Skeletal muscle satellite cell (primary cell): ENCODE data around the gene PROM2.
A peak's percentile ranks its signal among the peaks of the same experiment; 100 is the strongest.

Experiments used
- H3K27me3 ChIP-seq: 2 replicates; pipeline ENCODE4 v1.7.0; 2013; ENCODE audit warnings: low read length; ENCODE audit not compliant: control insufficient read depth, insufficient read depth
- H3K36me3 ChIP-seq: 2 replicates; pipeline ENCODE4 v1.7.0; 2013; ENCODE audit warnings: mild to moderate bottlenecking, control low read depth, low read length; ENCODE audit not compliant: insufficient read depth
- H3K4me1 ChIP-seq: 2 replicates; pipeline ENCODE4 v1.7.0; 2013; ENCODE audit warnings: low read length; ENCODE audit not compliant: control insufficient read depth, insufficient read depth
- H3K4me2 ChIP-seq: 2 replicates; pipeline ENCODE4 v1.7.0; 2013; ENCODE audit warnings: mild to moderate bottlenecking, low read length
- H3K4me3 ChIP-seq: 2 replicates; pipeline ENCODE4 v1.7.0; 2013; ENCODE audit warnings: low read length
- H3K9ac ChIP-seq: 2 replicates; pipeline ENCODE4 v1.7.0; 2013; ENCODE audit warnings: mild to moderate bottlenecking, low read depth, low read length, moderate library complexity
- H3K9me3 ChIP-seq: replicated peaks from 2 replicates; pipeline ENCODE4 v1.7.0; 2013; ENCODE audit warnings: mild to moderate bottlenecking, control low read depth, low read length

Gene PROM2

DNA sequence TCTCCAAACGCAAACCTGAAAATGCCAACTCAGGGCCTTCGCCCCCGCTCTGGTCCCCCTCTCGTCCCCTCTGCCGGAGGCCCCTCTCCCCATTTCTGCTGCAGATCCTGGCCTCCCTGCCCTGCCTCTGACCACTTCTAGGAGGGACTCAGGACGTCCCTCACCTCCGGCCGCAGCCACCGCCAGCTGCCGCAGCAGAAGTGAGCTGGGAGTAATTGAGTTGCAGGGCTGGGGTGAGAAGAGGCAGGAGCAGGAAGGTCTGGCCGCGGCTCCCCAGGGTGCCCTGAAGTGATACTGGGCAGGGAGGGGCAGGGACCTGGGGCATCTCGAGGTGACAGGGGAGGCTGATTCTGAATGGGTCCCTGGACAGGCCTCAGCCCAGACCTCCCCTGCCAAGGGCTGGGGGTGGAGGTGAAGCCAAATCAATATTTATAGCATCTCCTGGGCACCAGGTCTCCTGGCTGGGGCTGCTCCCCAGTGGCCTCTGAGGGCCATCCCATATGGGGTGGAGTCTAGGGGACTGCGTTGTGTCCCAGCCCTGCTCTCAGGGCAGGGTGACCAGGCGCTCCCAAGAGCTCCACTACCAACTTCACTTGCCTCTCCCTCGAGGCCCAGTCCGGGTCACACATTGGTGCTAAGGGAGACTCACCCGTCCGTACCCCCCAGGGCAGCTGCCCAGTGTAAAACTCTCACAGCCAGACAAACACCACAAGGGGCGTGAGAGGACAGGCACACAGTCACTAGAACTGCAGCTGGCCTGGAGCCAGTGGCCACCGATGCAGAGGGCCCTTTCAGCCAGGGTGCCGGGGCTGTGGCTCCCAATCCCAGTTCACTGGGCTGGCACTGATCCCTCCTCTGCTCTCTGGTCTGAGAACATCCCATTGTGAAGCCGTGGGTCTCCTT is 55.9 kb downstream of the PROM2 start:
- Histone ChIP-seq H3K9ac (no peak overlapping the region), H3K36me3 (no peaks in the 10 kb centered on the region), H3K9me3 (peaks cover 6% of the 10 kb centered on the region), H3K4me2 (no peak overlapping the region), H3K27me3 (peaks cover 10% of the 10 kb centered on the region), H3K4me1 (peaks cover 18% of the 10 kb centered on the region), H3K4me3 (no peak overlapping the region)

DNA sequence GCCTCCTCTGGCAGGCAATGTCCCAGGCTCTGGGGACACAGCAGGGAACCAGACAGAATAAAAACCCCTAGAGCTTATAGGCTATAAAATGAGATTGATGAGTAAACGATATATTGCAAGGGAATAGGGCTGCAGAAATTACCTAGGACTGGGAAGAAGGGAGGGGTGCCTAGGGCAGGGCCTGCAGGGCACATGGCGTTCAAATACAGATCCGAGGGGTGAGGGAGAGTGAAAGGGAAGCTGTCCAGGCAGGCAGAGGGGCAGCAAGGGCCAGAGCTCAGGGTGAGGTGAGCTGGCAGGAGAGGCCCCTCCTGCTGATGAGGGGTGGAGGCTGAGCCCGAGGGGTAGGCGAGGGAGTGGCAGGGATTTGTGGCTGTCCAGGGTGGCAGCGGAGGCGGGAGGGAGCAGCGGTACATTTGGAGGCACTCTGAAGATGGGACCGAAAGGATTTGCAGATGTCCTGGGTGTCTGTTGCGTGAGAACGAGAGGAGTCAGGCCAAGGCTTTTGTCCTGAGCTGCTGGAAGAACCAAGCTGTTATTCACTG is 56.6 kb downstream of the PROM2 start:
- Histone ChIP-seq H3K9ac (no peak overlapping the region), H3K9me3 (peaks cover 6% of the 10 kb centered on the region), H3K4me2 (no peak overlapping the region), H3K27me3 (peaks cover 10% of the 10 kb centered on the region), H3K4me3 (no peak overlapping the region), H3K4me1 (peaks cover 20% of the 10 kb centered on the region), H3K36me3 (no peaks in the 10 kb centered on the region)

DNA sequence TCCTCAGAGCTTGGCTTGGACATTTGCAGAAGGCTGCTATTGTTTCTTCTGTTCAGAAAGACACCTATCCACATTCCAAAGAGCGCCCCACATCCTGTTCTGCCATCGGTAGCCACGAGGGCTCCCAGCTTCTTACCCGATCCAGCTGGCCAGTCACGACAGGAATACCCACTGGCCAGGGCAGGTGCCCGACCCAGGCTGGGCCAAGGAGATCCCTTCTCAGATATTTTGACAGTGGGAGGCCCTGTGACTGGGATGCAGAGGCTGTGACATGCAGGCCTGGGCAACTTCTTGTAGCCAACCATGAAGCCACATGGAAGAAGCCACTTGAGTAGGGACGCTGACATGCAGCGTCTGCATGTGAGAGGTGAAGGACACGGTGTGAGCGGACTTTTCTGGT is 57.4 kb downstream of the PROM2 start:
- Histone ChIP-seq H3K36me3 (no peaks in the 10 kb centered on the region), H3K27me3 (peaks cover 10% of the 10 kb centered on the region), H3K9ac (no peak overlapping the region), H3K9me3 (peaks cover 6% of the 10 kb centered on the region), H3K4me3 (no peak overlapping the region), H3K4me2 (no peak overlapping the region), H3K4me1 (peaks cover 20% of the 10 kb centered on the region)

DNA sequence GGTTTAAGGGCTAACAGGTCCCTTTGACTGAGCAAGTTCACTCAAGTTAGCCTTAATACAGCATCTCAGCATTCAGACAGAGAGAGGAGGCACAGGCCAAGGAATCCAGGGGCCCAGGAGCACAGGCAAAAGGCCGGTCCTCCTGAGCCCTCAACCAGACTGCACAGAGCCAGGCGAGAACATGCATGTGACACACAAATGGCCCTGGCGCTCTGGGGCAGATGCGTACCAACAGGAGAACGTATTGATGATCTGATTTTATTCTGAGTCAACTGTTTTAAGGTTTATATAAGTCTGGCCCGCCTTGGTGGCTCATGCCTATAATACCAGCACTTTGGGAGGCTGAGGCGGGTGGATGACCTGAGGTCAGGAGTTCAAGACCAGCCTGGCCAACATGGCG is 57.8 kb downstream of the PROM2 start:
- peaks cover 11% of the 10 kb centered on the region for H3K27me3 ChIP-seq
- H3K4me3 ChIP-seq = no peak overlapping the region
- peaks cover 20% of the 10 kb centered on the region for H3K4me1 ChIP-seq
- no peak overlapping the region for H3K9ac ChIP-seq
- H3K4me2 ChIP-seq = no peak overlapping the region
- H3K9me3 ChIP-seq = peaks cover 6% of the 10 kb centered on the region
- H3K36me3 ChIP-seq = no peaks in the 10 kb centered on the region

DNA sequence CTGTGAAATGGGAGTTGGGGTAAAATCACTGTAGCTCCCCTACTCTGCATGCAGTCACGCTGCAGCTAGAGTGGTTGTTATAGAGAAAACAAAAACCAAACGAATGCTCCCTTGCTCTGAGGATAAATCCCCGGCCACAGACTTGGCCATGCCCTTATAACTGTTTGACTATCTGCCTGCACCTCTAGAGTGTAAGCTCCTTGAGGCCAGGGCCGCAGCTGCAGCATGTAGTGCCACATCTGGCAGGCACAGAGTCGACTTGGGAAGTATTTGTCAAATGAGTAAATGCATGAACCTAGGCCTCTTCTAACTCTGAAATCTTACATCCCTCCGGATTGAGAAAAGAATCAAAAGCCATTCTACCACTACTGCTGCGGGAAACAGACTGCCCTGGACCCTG is 58.8 kb downstream of the PROM2 start:
- no peaks in the 10 kb centered on the region for H3K36me3 ChIP-seq
- no peak overlapping the region for H3K4me2 ChIP-seq
- H3K9ac ChIP-seq = no peak overlapping the region
- peaks cover 6% of the 10 kb centered on the region for H3K9me3 ChIP-seq
- peaks cover 20% of the 10 kb centered on the region for H3K4me1 ChIP-seq
- no peak overlapping the region for H3K4me3 ChIP-seq
- H3K27me3 ChIP-seq = peaks cover 13% of the 10 kb centered on the region

DNA sequence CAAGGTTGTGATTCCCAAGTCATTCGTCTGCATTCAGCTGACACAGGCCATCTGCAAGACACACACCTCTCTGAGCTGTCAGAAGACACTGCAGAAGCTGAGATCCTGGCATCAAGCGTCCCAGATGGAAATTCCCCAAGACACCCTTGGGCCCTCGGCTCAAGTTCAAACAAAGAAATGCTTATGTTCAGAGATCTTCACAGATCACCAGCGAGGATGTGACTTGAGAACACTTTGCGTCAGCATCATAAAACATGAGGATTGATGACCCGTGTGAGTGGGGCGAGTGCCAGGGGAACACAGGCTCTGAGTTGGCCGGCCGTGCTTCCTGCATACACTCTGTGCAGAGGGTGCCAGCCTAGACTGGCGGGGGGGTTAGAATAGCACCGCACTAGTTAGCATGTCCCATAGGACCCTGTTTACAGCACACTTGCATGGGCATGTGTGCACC is 59.7 kb downstream of the PROM2 start:
- peaks cover 6% of the 10 kb centered on the region for H3K9me3 ChIP-seq
- H3K4me3 ChIP-seq = no peak overlapping the region

DNA sequence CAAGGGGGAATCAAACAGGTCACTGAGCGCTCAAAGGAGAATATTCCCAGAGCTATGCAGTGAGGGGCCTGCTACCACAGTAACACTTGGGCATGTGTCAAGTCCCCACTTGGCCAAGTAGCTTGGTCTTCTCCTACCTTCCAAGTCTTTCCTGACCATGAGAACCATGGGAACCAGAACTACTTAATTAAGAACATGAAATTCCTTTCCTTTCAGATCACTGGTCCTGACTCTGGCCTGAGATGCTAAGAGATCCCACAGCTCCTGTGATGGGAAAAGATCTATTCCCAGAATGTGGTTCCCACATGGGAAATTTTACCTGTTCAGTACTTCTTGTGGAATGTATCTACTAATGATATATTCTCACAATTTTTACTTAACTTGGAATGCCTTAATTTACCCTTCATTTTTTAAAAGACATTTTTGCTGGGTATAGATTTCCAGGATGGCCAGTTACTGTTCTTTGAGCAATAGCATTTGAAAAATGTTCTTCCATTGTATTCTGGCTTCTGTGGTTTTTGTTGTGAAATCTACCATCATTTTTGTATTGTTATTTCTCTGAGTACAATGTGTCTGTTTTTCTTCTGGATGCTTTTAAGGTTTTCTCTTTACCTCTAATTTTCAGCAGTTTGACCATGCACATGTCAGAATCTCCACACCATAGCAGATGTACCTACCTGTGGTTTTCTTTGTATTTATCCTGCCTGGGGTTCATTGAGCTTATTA is 60.8 kb downstream of the PROM2 start:
- H3K36me3 ChIP-seq = no peaks in the 10 kb centered on the region

More for the DNA sequence above, 59.7 kb downstream of the PROM2 start:
- Histone ChIP-seq H3K36me3 (no peaks in the 10 kb centered on the region), H3K9ac (peak overlapping the region; percentile 10), H3K4me1 (peaks cover 20% of the 10 kb centered on the region), H3K27me3 (peaks cover 12% of the 10 kb centered on the region), H3K4me2 (peak overlapping the region; percentile 44)

DNA sequence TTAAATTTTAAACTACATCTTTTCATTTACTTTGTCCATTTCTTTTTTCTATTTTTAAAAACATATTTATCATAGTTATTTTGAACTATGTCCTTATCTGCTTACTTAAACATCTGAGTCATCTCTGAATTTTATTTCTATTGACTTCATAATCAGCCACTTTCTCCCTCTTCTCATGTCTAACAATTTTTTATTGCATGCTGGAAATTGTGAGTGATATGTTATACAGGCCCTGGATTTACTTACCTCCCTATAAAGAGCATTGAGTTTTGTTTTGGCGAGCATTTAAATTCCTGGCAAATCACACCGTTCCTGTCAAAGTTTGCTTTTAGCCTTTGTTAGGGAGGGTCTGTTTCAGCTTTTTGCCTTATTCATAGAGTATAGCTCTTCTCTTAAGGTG is 62.2 kb downstream of the PROM2 start:
- Histone ChIP-seq H3K4me3 (no peak overlapping the region), H3K36me3 (no peaks in the 10 kb centered on the region), H3K9ac (no peak overlapping the region), H3K4me1 (peaks cover 20% of the 10 kb centered on the region), H3K9me3 (peaks cover 6% of the 10 kb centered on the region), H3K4me2 (no peak overlapping the region), H3K27me3 (peaks cover 28% of the 10 kb centered on the region)

More for the DNA sequence above, 60.8 kb downstream of the PROM2 start:
- H3K4me2 ChIP-seq = no peak overlapping the region
- H3K9me3 ChIP-seq = peaks cover 6% of the 10 kb centered on the region
- H3K4me3 ChIP-seq = no peak overlapping the region
- no peak overlapping the region for H3K9ac ChIP-seq
- peaks cover 20% of the 10 kb centered on the region for H3K4me1 ChIP-seq
- H3K27me3 ChIP-seq = peaks cover 14% of the 10 kb centered on the region

DNA sequence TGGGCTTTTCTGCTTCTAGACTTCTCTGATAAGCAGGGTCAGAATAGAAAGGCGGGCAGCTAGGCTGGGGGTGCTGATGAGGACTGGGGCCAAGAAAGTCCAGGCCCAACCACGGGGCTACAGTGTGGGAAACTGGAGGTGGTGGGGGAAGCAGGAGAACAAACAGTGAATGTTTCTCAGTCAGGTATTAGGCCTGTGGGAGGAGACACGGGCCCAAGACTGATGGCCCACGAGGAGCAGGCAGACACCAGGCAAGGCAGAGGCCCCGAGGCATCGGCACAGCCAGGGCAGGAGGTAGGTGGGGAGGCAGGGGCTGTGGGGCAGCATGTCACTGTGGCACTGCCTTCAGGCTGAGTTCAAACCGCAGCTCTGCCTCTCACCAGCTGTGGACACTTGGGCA is 63.6 kb downstream of the PROM2 start:
- peaks cover 20% of the 10 kb centered on the region for H3K4me1 ChIP-seq
- H3K36me3 ChIP-seq = no peaks in the 10 kb centered on the region
- H3K4me2 ChIP-seq = no peak overlapping the region
- no peak overlapping the region for H3K4me3 ChIP-seq
- no peak overlapping the region for H3K9ac ChIP-seq
- H3K9me3 ChIP-seq = peaks cover 6% of the 10 kb centered on the region
- H3K27me3 ChIP-seq = peaks cover 42% of the 10 kb centered on the region
